Mucosa of stomach (tissue), 1 donor: Measurements from ENCODE around the gene PARD6B.
A peak's percentile ranks its signal among the peaks of the same experiment; 100 is the strongest.
"Not testable (repeated sequence)": the region's sequence is repeated elsewhere in the genome, so short reads cannot be mapped to it uniquely, and the experiment has no call there.

Experiments used
- H3K27me3 ChIP-seq: one replicate; pipeline ENCODE4 v1.7.0; 2013; ENCODE audit warnings: mild to moderate bottlenecking, low read length; ENCODE audit not compliant: control insufficient read depth, insufficient read depth
- H3K36me3 ChIP-seq: one replicate; pipeline ENCODE4 v1.7.0; 2013; ENCODE audit warnings: low read length; ENCODE audit not compliant: control insufficient read depth, insufficient read depth
- H3K4me1 ChIP-seq: one replicate; pipeline ENCODE4 v1.7.0; 2013; ENCODE audit warnings: mild to moderate bottlenecking, low read length; ENCODE audit not compliant: control insufficient read depth, insufficient read depth
- H3K4me3 ChIP-seq: one replicate; pipeline ENCODE4 v1.7.0; 2013; ENCODE audit warnings: low read length
- H3K9ac ChIP-seq: one replicate; pipeline ENCODE4 v1.7.0; 2013; ENCODE audit warnings: mild to moderate bottlenecking, low read length, moderate library complexity
- H3K9me3 ChIP-seq: one replicate; pipeline ENCODE4 v1.7.0; 2013; ENCODE audit warnings: mild to moderate bottlenecking, low read length, moderate library complexity; ENCODE audit not compliant: control insufficient read depth
- donor health status: Pancreatic carcinoma.

The PARD6B gene

DNA sequence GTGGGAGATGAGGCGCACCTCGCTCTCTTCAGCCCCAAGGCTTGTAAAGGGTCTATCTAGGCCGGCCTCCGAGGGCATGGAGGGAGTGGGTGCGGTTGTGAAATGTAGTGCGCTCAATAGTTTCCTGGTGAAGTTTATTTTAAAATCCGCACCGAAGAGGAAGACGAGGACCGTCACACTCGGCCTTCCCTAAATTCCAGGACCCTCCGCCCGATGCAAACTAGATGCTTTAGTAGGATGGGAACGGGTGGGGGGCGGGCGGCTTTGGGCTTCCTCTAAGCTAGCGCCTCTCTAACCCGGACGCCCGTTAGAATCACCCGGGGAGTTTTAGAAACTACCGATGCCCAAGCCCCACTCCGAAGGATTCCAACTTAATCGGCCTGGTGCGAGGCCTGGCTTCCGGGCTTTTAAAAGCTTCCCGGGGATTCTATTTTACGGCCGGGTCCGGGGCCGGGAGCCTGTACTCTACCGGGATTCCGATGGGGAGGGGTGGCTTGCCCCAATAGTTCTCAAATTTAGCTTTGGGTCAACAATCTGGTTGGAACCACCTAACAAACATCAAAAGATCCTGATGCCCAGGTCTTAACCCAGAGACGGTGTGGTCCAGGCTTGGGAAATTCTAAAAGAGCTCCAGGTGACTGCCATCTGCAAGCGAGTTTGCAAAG is 62.9 kb downstream of the PARD6B start:
- peaks cover 21% of the 10 kb centered on the region for H3K4me1 ChIP-seq
- H3K9me3 ChIP-seq = no peaks in the 10 kb centered on the region
- H3K27me3 ChIP-seq = no peaks in the 10 kb centered on the region
- H3K9ac ChIP-seq = peak overlapping the region; percentile 33
- no peak overlapping the region for H3K4me3 ChIP-seq
- H3K36me3 ChIP-seq = no peaks in the 10 kb centered on the region

DNA sequence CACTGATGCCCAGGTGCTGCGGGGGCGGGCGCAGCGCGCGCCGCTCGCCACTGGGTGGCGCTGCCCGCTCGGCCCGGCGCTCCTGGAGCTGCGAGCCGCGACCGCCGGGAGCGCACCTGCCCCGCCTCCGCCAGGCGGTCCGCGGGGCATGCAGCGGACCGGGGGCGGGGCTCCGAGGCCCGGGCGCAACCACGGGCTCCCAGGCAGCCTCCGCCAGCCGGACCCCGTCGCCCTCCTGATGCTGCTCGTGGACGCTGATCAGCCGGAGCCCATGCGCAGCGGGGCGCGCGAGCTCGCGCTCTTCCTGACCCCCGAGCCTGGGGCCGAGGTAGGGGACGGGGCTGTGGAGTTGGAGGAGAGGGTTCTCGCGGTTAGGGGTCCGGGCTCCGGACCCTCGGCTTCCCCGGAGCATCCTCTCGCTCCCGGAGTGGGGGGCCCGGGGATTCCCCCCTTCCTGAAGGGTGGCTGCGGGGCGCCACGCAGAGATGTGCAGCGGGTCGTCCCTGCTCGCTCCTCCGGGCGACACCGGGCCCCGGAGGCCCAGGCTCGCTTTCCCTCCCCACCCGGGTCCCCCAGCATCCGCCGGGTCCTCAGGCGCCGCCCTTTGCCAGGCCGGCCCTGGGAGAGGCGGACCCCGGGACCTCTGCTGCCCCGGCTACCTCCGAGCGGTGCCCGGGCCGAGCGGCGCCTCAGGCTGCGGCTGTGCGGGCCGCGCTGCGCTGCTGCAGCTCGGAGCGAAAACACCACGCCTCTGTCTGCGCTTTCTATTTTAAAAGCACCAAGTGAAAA is 63.7 kb downstream of the PARD6B start, which contains the start of gene BCAS4:
BCAS4 (plus strand) TSS at position 216 of the 789 bp plus-strand sequence; CDS start at position 239, 23 bp downstream.
- Histone ChIP-seq H3K9me3 (no peaks in the 10 kb centered on the region), H3K36me3 (no peaks in the 10 kb centered on the region), H3K4me3 (peak within 1 kb of the TSS; percentile 25), H3K9ac (peak within 1 kb of the TSS; percentile 70), H3K27me3 (no peaks in the 10 kb centered on the region), H3K4me1 (peaks cover 20% of the 10 kb centered on the region)

DNA sequence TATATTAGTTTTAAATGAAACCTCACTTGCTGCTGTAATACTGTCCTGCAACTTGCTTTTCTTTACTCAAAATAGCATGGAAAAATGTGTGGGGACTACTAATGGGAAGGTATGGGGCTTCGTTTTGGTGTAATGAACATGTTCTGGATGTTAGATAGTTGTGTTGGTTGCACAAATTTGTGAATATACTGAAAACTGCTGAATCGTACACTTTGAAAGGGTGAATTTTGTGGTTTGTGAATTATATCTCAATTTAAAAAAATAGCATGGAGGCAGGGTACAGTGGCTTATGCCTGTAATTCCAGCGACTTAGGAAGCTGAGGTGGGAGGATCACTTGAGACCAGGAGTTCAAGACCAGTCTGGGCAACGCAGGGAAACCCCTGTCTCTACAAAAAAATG is 65.8 kb downstream of the PARD6B start:
- Histone ChIP-seq H3K36me3 (no peaks in the 10 kb centered on the region), H3K9me3 (no peaks in the 10 kb centered on the region), H3K4me1 (peaks cover 7% of the 10 kb centered on the region), H3K9ac (no peak overlapping the region), H3K4me3 (no peak overlapping the region), H3K27me3 (no peaks in the 10 kb centered on the region)

DNA sequence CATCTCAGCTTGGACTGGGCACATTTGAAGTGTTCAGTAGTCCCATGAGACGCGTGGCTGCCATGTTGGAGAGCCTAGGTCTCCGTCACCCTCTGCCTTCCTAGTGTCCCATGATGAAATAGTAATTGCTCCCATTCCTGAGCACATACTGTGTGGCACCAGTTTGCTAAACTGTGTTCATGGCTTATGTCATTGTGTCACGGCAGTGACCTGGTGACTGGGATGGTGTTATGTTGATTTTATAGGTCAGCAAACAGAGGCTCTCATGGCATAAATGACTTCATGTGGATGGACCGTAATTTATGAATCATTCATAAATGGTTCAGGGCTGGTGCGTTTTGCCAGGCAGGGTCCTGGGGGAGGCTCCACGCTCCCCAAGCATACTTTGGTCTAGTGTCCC is 67.3 kb downstream of the PARD6B start:
- H3K4me3 ChIP-seq = no peak overlapping the region
- no peaks in the 10 kb centered on the region for H3K27me3 ChIP-seq
- no peaks in the 10 kb centered on the region for H3K9me3 ChIP-seq
- H3K9ac ChIP-seq = no peak overlapping the region
- H3K4me1 ChIP-seq = peaks cover 7% of the 10 kb centered on the region
- no peaks in the 10 kb centered on the region for H3K36me3 ChIP-seq

DNA sequence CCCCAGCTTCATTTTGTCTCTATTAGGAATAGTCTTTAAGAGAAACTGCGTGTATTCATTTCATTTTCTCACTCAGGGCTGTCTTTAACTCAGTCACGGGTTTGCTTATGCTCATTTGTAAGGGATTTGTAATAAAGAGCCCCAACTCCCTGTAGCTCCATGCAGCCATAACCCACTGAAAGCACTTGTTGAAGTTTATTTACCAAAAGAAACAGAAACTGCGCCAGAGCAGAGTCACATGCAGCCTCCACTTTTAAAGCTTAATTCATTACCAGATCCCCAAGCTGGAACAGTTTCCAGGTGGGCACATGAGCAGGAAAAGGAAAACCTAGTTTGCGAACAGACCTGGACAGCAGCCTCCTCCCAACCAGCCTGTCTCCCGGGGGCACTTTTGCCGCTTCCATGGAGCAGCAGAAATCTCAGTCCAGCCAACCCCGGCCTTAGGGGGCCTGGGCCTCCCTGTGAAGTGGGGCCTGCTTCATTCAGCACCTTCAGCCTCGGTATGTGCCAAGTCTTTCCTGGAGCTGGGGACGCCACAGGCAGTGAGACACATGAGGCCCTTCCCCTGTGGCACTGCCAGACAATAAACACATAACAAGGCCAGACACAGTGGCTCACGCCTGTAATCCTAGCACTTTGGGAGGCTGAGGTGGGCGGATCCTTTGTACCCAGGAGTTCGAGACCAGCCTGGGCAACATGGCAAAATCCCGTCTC is 68.0 kb downstream of the PARD6B start:
- Histone ChIP-seq H3K27me3 (no peaks in the 10 kb centered on the region), H3K4me1 (peaks cover 3% of the 10 kb centered on the region), H3K9ac (no peak overlapping the region), H3K9me3 (no peaks in the 10 kb centered on the region), H3K36me3 (no peaks in the 10 kb centered on the region), H3K4me3 (no peak overlapping the region)

DNA sequence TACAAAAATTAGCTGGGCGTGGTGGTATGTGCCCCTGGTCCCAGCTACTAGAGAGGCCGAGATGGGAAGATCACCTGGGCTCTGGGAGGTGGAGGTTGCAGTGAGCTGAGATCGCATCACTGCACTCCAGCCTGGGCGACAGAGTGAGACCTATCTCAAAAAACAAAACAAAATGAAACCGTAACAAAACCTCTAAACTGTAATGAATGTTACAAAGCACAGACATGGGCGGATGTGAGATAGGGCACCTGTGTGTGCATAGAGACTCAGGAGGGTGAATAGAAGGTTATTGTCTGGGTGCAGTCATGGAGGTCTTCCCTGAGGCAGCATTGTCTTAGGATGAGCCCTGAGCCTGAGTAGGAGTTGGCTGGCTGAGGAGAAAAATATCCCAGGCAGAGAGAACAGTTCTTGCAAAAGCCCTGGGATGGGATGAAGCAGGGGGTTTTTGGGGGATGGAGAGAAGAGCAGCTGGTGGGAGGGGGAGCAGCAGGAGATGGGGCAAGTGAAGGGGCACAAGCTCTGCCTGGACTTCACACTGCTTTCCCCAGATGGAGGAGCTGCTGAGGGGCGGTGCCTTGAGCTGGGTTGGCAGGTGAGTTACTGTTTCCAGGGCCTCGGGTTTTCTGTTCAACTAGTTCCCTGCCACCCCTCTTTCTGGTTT is 68.6 kb downstream of the PARD6B start:
- no peak overlapping the region for H3K4me3 ChIP-seq
- no peaks in the 10 kb centered on the region for H3K36me3 ChIP-seq
- no peak overlapping the region for H3K9ac ChIP-seq
- no peaks in the 10 kb centered on the region for H3K9me3 ChIP-seq
- no peaks in the 10 kb centered on the region for H3K4me1 ChIP-seq
- no peaks in the 10 kb centered on the region for H3K27me3 ChIP-seq

DNA sequence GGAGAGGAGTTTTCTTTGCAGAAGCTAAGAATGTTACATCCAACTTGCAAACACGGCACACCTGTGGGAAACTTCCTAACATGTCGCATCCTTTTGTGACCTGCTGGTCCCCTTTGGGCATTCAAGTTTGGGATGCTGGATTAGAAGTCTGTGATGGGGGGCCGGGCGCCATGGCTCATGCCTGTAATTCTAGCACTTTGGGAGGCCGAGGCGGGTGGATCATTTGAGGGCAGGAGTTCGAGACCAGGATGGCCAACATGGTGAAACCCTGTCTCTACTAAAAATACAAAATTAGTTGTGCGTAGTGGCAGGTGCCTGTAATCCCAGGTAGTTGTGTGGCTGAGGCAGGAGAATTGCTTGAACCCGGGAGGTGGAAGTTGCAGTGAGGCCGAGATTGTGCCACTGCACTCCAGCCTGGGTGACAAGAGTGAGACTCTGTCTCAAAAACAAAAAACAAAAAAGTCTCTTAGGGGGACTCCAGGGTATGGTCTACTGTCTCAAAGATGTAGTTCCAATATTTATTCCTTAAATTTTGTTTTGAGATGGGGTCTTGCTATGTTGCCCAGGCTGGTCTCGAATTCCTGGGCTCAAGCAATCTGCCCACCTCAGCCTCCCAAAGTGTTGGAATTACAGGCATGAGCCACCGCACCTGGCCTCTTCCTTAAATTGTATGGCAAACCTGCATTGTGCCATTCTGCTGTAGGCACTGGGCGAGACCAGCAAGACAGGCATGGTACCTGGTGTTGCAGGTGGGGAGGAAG is 69.8 kb downstream of the PARD6B start:
- H3K36me3 ChIP-seq, H3K9ac ChIP-seq, H3K27me3 ChIP-seq, H3K9me3 ChIP-seq, H3K4me3 ChIP-seq, H3K4me1 ChIP-seq: not testable (repeated sequence)

DNA sequence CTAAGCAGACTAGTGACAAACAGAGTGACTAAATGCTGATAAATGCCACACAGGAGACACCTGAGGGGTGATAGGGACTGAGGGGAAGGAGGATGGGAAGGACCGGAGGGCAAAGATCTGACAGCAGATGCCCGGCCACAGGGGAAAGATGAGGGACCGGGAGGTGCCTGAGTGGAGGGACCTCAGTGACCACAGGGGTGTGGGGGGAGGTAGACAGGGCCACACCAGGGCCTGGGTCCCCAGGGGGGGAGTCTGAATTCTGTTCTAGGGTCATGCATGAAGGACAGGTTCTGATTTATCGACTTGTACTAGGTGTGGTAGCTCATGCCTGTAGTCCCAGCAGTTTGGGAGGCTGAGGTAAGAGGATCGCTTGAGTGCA is 70.4 kb downstream of the PARD6B start:
- Histone ChIP-seq H3K9ac (no peak overlapping the region), H3K9me3 (no peaks in the 10 kb centered on the region), H3K27me3 (no peaks in the 10 kb centered on the region), H3K4me1 (no peaks in the 10 kb centered on the region), H3K36me3 (no peaks in the 10 kb centered on the region), H3K4me3 (no peak overlapping the region)

DNA sequence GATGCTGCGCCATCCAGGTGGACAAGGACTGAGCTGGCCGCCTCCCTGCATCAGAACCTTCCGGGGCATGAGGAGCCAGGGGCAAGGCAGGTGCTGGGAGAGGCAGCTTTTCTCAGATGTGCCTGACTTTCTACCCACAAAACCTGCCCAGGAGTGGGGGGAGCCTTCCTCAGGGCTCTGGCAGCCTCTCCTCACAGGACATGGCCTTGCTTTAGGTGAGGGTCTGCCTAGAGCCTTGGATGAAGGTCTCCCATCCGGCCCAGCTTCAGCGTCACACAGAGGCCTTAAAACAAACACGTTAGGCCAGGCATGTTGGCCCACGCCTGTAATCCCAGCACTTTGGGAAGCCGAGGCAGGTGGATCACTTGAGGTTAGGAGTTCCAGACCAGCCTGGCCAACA is 70.9 kb downstream of the PARD6B start:
- no peaks in the 10 kb centered on the region for H3K36me3 ChIP-seq
- H3K4me1 ChIP-seq = no peaks in the 10 kb centered on the region
- H3K4me3 ChIP-seq = no peak overlapping the region
- H3K9ac ChIP-seq = no peak overlapping the region
- H3K9me3 ChIP-seq = no peaks in the 10 kb centered on the region
- no peaks in the 10 kb centered on the region for H3K27me3 ChIP-seq

DNA sequence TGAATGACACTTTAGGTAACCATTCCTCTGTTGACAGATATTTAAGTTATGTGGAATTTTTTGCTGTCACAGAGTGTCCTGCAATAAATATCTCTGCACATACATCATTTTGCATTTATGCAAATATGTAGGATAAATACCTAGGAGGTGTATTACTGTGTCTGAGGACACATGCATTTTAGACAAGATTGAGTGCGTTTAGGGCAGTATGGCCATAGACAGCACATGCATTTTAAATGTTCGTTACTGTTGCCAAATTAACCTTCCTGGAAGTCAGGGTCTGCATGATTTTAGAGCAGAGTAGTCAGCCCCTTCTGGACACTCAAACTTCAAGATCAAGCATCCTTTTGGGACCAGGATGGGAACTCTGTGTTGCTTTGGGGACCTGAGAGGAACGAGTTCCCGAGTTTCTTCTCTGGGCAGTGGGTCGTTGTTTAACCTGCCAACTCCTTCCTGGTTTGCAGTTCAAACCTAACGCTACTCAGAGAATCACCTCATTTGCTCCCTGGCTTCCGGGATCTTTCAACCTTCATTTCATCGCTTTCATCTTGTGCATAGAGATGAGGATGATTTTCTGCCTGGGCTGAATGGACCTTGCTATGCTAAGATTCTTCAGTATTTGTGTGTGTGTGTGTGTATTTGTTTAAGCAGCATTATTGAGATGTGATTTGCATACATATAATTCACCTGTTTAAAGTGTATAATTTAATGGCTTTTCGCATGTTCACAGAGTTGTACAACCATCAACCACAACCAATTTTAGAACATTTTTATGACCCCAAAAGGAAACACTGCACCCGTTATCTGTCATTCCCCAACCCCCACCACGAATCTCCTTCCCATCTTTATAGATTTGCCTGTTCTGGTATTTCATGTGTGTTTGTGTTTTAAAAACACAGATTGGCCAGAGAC is 73.3 kb downstream of the PARD6B start:
- Histone ChIP-seq H3K9me3 (no peaks in the 10 kb centered on the region), H3K4me3 (no peak overlapping the region), H3K9ac (no peak overlapping the region), H3K27me3 (no peaks in the 10 kb centered on the region), H3K36me3 (no peaks in the 10 kb centered on the region), H3K4me1 (no peaks in the 10 kb centered on the region)

DNA sequence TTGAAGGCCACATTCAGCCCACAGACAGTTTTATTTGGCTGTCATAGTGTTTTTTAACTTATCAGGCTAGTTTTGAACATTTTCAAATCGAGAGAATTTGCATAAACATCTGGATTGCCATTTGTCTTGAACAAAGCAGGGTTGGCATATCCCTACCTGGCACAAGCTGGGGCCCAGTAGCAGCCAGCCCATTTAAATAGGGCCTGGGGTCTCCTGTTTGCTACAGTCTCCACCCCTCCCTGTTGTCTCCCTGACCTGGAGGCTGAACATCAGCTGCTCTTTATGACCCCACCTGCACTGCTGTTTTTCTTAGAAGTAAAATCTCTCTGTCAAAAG is 73.9 kb downstream of the PARD6B start:
- H3K36me3 ChIP-seq = no peaks in the 10 kb centered on the region
- H3K4me1 ChIP-seq = no peaks in the 10 kb centered on the region
- no peaks in the 10 kb centered on the region for H3K27me3 ChIP-seq
- no peak overlapping the region for H3K4me3 ChIP-seq
- no peak overlapping the region for H3K9ac ChIP-seq
- H3K9me3 ChIP-seq = no peaks in the 10 kb centered on the region
